Caco-2 (cell line): ENCODE data around the gene LMF1. TPM values are rescaled to one million over a fixed set of nuclear protein-coding genes. Genes with fewer than 3 reads are reported as not detected.

Source experiments
- BruUV-seq: library from RNA; stranded (reverse); fragments of 400-500 nt; replicated peaks from 2 replicates; lab custom pipeline; 2021; lab: Mats Ljungman, UMichigan
- CTCF ChIA-PET: fragments of 300-600 bp; sonication (Branson Sonifier 250); formaldehyde crosslinking; loops from one replicate; lab custom pipeline; 2022; ENCODE audit warnings: antibody characterized with exemption; lab: Charles Lee
- POLR2A ChIA-PET: fragments of 300-600 bp; sonication (Branson Sonifier 250); formaldehyde crosslinking; loops from one replicate; lab custom pipeline; 2022; ENCODE audit warnings: antibody characterized with exemption; lab: Charles Lee
- DNase-seq, 2 experiments: peaks; one replicate each; pipeline versions ENCODE4 v3.0.0 to v3.0.0-alpha.2; 2020 to 2022
- H3K27me3 ChIP-seq: replicated peaks from 2 replicates; pipeline ENCODE4 v1.6.0; 2011; ENCODE audit warnings: low read length; ENCODE audit not compliant: control insufficient read depth, insufficient read depth
- H3K36me3 ChIP-seq: 2 replicates; pipeline ENCODE4 v1.5.1; 2011; ENCODE audit warnings: low read length; ENCODE audit not compliant: control insufficient read depth, insufficient read depth
- H3K4me1 ChIP-seq: fragments of 250-450 bp; sonication (Bioruptor Pico); 2 replicates; pipeline ENCODE4 v1.5.1; 2020; ENCODE audit warnings: mild to moderate bottlenecking
- H3K4me3 ChIP-seq: 2 replicates; pipeline ENCODE4 v1.5.1; 2011; ENCODE audit warnings: low read depth, mild to moderate bottlenecking, control low read depth, low read length
- H3K9me3 ChIP-seq: fragments of 250-450 bp; sonication (Bioruptor Pico); 2 replicates; pipeline ENCODE4 v1.5.1; 2020; ENCODE audit warnings: mild to moderate bottlenecking, moderate library complexity
- H3K27ac Mint-ChIP-seq: one replicate; pipeline ENCODE4 v1.8.0; 2022; ENCODE audit warnings: mixed read lengths; ENCODE audit not compliant: unreplicated experiment
- H3K27me3 Mint-ChIP-seq: one replicate; pipeline ENCODE4 v1.8.0; 2022; ENCODE audit warnings: mixed read lengths; ENCODE audit not compliant: insufficient read depth, unreplicated experiment
- H3K36me3 Mint-ChIP-seq: one replicate; pipeline ENCODE4 v1.8.0; 2022; ENCODE audit warnings: mild to moderate bottlenecking, mixed read lengths; ENCODE audit not compliant: insufficient read depth, unreplicated experiment
- H3K4me1 Mint-ChIP-seq: one replicate; pipeline ENCODE4 v1.8.0; 2022; ENCODE audit warnings: low read depth, mixed read lengths; ENCODE audit not compliant: unreplicated experiment
- H3K4me3 Mint-ChIP-seq: one replicate; pipeline ENCODE4 v1.8.0; 2022; ENCODE audit warnings: mild to moderate bottlenecking, moderate library complexity, mixed read lengths; ENCODE audit not compliant: unreplicated experiment
- H3K9me3 Mint-ChIP-seq: one replicate; pipeline ENCODE4 v1.8.0; 2022; ENCODE audit warnings: mixed read lengths; ENCODE audit not compliant: unreplicated experiment
- CTCF ChIP-seq, 2 experiments: fragments of 200-600 bp in 1 of 2; IDR thresholded peaks; 1 replicate in 1 of 2; 2 replicates in 1 of 2; pipeline versions ENCODE4 v1.5.1 to v1.8.0; 2011 to 2022; ENCODE audit warnings: antibody characterized with exemption in 1 of 2, control low read depth in 1 of 2, inconsistent platforms in 1 of 2, low read depth in 1 of 2, low read length in 1 of 2, mild to moderate bottlenecking in 1 of 2, moderate library complexity in 1 of 2; ENCODE audit not compliant: insufficient read depth in 1 of 2, severe bottlenecking in 1 of 2, unreplicated experiment in 1 of 2
- intact Hi-C: fragments of 100-400 bp; cut with micrococcal nuclease; formaldehyde crosslinking; loops from one replicate; pipeline ENCODE4 v1.10.0; 2022; ENCODE audit not compliant: unreplicated experiment
- total RNA-seq: library from RNA; stranded (reverse); gene quantifications from 2 replicates; pipeline ENCODE4 v1.2.3, GENCODE V29; 2022

LMF1 gene
- total RNA-seq, 1 experiment from 2014 or later, result 12.3 TPM

GRCh38 chr16:819336-820043 lies 151.3 kb downstream of the LMF1 start:
- CTCF ChIA-PET, result no interaction called here
- no peaks in the 10 kb centered on the region for H3K36me3 Mint-ChIP-seq
- no peak for TF ChIP-seq CTCF (IDR thresholded peaks at IDR 0.05; ENCODE audit: insufficient read depth in 1 of 2, low read depth in 1 of 2, low read length in 1 of 2, severe bottlenecking in 1 of 2, unreplicated experiment in 1 of 2)
- H3K9me3 Mint-ChIP-seq, result no peaks in the 10 kb centered on the region
- no peaks in the 10 kb centered on the region for H3K4me1 Mint-ChIP-seq
- no peaks in the 10 kb centered on the region for H3K36me3 ChIP-seq
- H3K4me1 ChIP-seq, result 0 out of 2 replicates have a peak, but pooled peaks cover 3% of the 10 kb centered on the region
- no peaks in the 10 kb centered on the region for H3K9me3 ChIP-seq
- POLR2A ChIA-PET, result interaction anchor here (0.6 kb wide), 1 partner anchor 263 kb away, joined by 5 read pairs; no protein-coding TSS in a partner anchor
- H3K27me3 ChIP-seq, result no peaks in the 10 kb centered on the region
- intact Hi-C loops, result no loop called here
- H3K27ac Mint-ChIP-seq, result no peak overlapping the region
- no peak overlapping the region for H3K4me3 Mint-ChIP-seq
- H3K27me3 Mint-ChIP-seq, result no peaks in the 10 kb centered on the region
- no peak for DNase-seq
- BruUV-seq, result no TSS peak
- H3K4me3 ChIP-seq, result no peak overlapping the region

- no TSS peak for BruUV-seq
These were observed 152.2 kb downstream of the LMF1 start for GRCh38 chr16:818592-818991.

GRCh38 chr16:818132-818531 lies 152.7 kb downstream of the LMF1 start:
- no peak for TF ChIP-seq CTCF (IDR thresholded peaks at IDR 0.05; ENCODE audit: insufficient read depth in 1 of 2, low read depth in 1 of 2, low read length in 1 of 2, severe bottlenecking in 1 of 2, unreplicated experiment in 1 of 2)
- CTCF ChIA-PET, result no interaction called here
- no peaks in the 10 kb centered on the region for H3K27me3 ChIP-seq
- no peaks in the 10 kb centered on the region for H3K4me1 Mint-ChIP-seq
- no peaks in the 10 kb centered on the region for H3K9me3 Mint-ChIP-seq
- intact Hi-C loops, result no loop called here
- H3K4me3 ChIP-seq, result no peak overlapping the region
- POLR2A ChIA-PET, result no interaction called here
- H3K4me3 Mint-ChIP-seq, result no peak overlapping the region
- H3K27ac Mint-ChIP-seq, result no peak overlapping the region
- no TSS peak for BruUV-seq
- peaks cover 6% of the 10 kb centered on the region for H3K36me3 Mint-ChIP-seq
- no peaks in the 10 kb centered on the region for H3K9me3 ChIP-seq
- no peaks in the 10 kb centered on the region for H3K27me3 Mint-ChIP-seq
- H3K4me1 ChIP-seq, result peaks cover 13% of the 10 kb centered on the region
- no peaks in the 10 kb centered on the region for H3K36me3 ChIP-seq
- DNase-seq, result no peak

More at GRCh38 chr16:818592-818991, 152.2 kb downstream of the LMF1 start:
- Histone ChIP-seq H3K27me3 (no peaks in the 10 kb centered on the region), H3K4me3 (no peak overlapping the region), H3K9me3 (no peaks in the 10 kb centered on the region), H3K4me1 (peaks cover 8% of the 10 kb centered on the region), H3K36me3 (no peaks in the 10 kb centered on the region)
- Mint-ChIP-seq H3K4me1 (no peaks in the 10 kb centered on the region), H3K27me3 (no peaks in the 10 kb centered on the region), H3K9me3 (no peaks in the 10 kb centered on the region), H3K36me3 (peaks cover 6% of the 10 kb centered on the region), H3K27ac (no peak overlapping the region), H3K4me3 (no peak overlapping the region)
- CTCF ChIA-PET, result no interaction called here
- TF ChIP-seq CTCF (IDR thresholded peaks at IDR 0.05; ENCODE audit: insufficient read depth in 1 of 2, low read depth in 1 of 2, low read length in 1 of 2, severe bottlenecking in 1 of 2, unreplicated experiment in 1 of 2), result no peak
- POLR2A ChIA-PET, result interaction anchor here (0.6 kb wide), 1 partner anchor 264 kb away, joined by 5 read pairs; no protein-coding TSS in a partner anchor
- intact Hi-C loops, result no loop called here
- no peak for DNase-seq
